CD4-positive, alpha-beta memory T cell (primary cell): ENCODE results near the gene DNER. TPM values are rescaled to one million over a fixed set of nuclear protein-coding genes. Genes with fewer than 3 reads are reported as not detected.

Experiments
- CTCF ChIA-PET: fragments of 350-600 bp; sonication (Branson Sonifier 250); formaldehyde crosslinking; loops from one replicate; lab custom pipeline; 2021; ENCODE audit warnings: inconsistent platforms; ENCODE audit not compliant: partially characterized antibody; lab: Charles Lee
- POLR2A ChIA-PET: fragments of 350-600 bp; sonication (Branson Sonifier 250); formaldehyde crosslinking; loops from one replicate; lab custom pipeline; 2021; ENCODE audit not compliant: partially characterized antibody; lab: Charles Lee
- DNase-seq, 5 donors: peaks; one replicate each; pipeline versions ENCODE4 v3.0.0 to v3.0.0-alpha.2; 2020 to 2022; ENCODE audit warnings: mixed read lengths in 1 of 5
- H3K27ac ChIP-seq: one replicate; pipeline ENCODE4 v1.7.0; 2013; ENCODE audit warnings: low read depth, low read length
- H3K27me3 ChIP-seq: 2 replicates; pipeline ENCODE4 v1.7.0; 2013; ENCODE audit warnings: mild to moderate bottlenecking, low read length, moderate library complexity; ENCODE audit not compliant: insufficient read depth
- H3K36me3 ChIP-seq: 2 replicates; pipeline ENCODE4 v1.7.0; 2013; ENCODE audit warnings: mild to moderate bottlenecking, low read length, moderate library complexity; ENCODE audit not compliant: insufficient read depth
- H3K4me1 ChIP-seq: 2 replicates; pipeline ENCODE4 v1.7.0; 2013; ENCODE audit warnings: mild to moderate bottlenecking, low read length, moderate library complexity; ENCODE audit not compliant: insufficient read depth
- H3K4me3 ChIP-seq, 2 donors: one replicate each; pipeline ENCODE4 v1.7.0; 2013; ENCODE audit warnings: low read length in 2 of 2, mild to moderate bottlenecking in 1 of 2
- H3K9me3 ChIP-seq, 2 donors: one replicate each; pipeline ENCODE4 v1.7.0; 2013; ENCODE audit warnings: low read length in 2 of 2, control low read depth in 1 of 2; ENCODE audit not compliant: control insufficient read depth in 1 of 2
- H3K27ac Mint-ChIP-seq, 7 donors: one replicate each; pipeline ENCODE4 v1.8.0; 2020 to 2021; ENCODE audit warnings: mixed read lengths in 7 of 7, mild to moderate bottlenecking in 6 of 7, inconsistent platforms in 3 of 7, moderate library complexity in 3 of 7
- H3K27me3 Mint-ChIP-seq, 2 donors: one replicate each; pipeline ENCODE4 v1.8.0; 2020 to 2021; ENCODE audit warnings: mixed read lengths in 2 of 2
- H3K36me3 Mint-ChIP-seq, 2 donors: one replicate each; pipeline ENCODE4 v1.8.0; 2020 to 2021; ENCODE audit warnings: mixed read lengths in 2 of 2, inconsistent platforms in 1 of 2, mild to moderate bottlenecking in 1 of 2
- H3K4me1 Mint-ChIP-seq, 4 donors: one replicate each; pipeline ENCODE4 v1.8.0; 2020 to 2021; ENCODE audit warnings: mixed read lengths in 4 of 4, mild to moderate bottlenecking in 1 of 4
- H3K4me3 Mint-ChIP-seq, 8 donors: one replicate each; pipeline ENCODE4 v1.8.0; 2020 to 2021; ENCODE audit warnings: mixed read lengths in 8 of 8, mild to moderate bottlenecking in 7 of 8, moderate library complexity in 6 of 8, inconsistent platforms in 3 of 8
- H3K9me3 Mint-ChIP-seq, 8 donors: one replicate each; pipeline ENCODE4 v1.8.0; 2020 to 2021; ENCODE audit warnings: mixed read lengths in 8 of 8, mild to moderate bottlenecking in 5 of 8, inconsistent platforms in 3 of 8, moderate library complexity in 1 of 8
- intact Hi-C: fragments of 100-400 bp; cut with micrococcal nuclease; formaldehyde crosslinking; loops from one replicate; pipeline ENCODE4 v1.15.1; 2023
- polyA plus RNA-seq, 2 donors: library from polyadenylated mRNA; unstranded; fragments of 300-500 nt; fragmentation: Illumina TruSeq; gene quantifications; one replicate each; pipeline ENCODE4 v1.2.3, GENCODE V29; 2021
- total RNA-seq, 2 experiments: library from RNA; stranded (reverse); gene quantifications; one replicate each; pipeline ENCODE4 v1.2.3, GENCODE V29; 2021

The DNER gene
- total and polyA plus RNA-seq, 4 experiments from 2014 or later = not detected

DNA sequence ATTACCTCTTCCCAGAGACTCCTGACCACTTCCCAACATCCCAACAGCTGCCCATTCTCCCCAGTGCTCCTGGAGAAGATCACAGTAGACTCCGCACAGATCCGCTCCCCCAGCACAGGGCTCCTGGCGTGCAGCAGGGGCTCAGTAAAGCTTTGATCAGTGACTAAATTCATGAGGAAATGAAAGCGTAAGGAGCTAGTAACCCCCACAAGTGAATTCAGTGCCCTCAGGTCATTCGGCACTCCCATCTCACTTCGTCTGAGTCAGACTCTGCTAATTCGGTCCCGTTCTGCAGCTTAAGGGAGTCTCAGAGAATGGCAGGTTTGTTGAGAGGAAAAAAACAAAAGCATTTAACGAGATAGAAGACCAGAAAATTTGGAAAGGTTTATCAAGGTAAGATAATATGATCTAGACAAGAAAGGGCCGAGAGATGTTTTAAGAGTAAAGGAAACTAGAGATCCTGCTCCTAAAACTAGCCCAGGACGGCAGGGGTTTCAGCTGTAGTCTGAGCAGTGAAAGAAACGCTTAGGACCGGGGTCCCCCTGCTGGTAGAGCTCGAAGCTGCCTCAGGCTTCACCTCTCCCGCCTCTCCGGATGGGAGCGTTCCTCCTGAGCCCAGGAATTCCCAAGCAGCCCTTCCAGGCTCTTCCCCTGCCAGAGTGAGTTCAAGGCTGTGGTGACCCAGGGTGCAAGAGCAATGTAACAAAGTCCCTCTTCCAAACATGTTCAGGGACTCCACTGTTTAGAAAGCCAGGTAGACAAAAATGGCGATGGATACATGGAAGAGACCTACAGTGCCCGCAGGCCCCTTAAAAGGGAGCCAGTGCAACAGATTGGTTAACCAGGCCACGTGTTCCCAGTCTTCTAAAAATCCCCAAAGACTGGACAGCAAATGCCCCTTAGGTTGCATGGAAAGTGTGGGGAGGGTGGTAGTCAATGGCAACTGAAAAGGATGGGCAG, 127.3 kb downstream of the DNER start:
- ChIA-PET POLR2A (no interaction called here), CTCF (no interaction called here)
- no peaks in the 10 kb centered on the region for H3K36me3 Mint-ChIP-seq
- Histone ChIP-seq H3K4me3 (no peak overlapping the region), H3K27ac (no peak overlapping the region), H3K9me3 (no peaks in the 10 kb centered on the region), H3K4me1 (no peaks in the 10 kb centered on the region), H3K36me3 (no peaks in the 10 kb centered on the region), H3K27me3 (no peaks in the 10 kb centered on the region)
- H3K27ac Mint-ChIP-seq = no peak overlapping the region
- DNase-seq = no peak
- H3K9me3 Mint-ChIP-seq = peaks cover 0 to 3% (median 0%) of the 10 kb centered on the region in 8 donors
- H3K4me1 Mint-ChIP-seq = peaks cover 0 to 3% (median 2%) of the 10 kb centered on the region in 4 donors
- intact Hi-C loops = loop anchor here (5.0 kb wide), 1 partner anchor 1695 kb away; no protein-coding TSS in a partner anchor
- peak overlapping the region in 1 of 8 donors; percentile 10 for H3K4me3 Mint-ChIP-seq
- peaks cover 6 to 10% of the 10 kb centered on the region in 2 donors for H3K27me3 Mint-ChIP-seq

DNA sequence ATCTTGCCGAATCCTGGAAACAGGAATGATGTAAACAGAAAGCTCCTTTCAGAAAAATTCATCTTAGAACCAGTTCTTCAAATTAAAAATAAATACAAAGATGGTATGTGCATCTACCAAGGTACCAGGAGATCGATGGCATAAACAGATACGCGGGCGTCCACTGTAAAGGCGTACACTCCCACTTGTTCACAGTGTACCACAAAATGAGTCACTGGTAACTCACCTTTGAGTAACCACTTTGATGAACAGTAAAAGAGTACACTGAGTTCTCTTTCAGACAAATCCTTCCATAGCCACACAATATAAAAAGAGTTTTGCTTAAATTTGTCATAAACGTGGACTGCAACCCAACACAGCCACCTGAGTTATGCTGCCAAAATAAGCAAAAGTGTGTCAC, 128.3 kb downstream of the DNER start:
- H3K4me3 ChIP-seq = no peak overlapping the region
- H3K27me3 ChIP-seq = no peaks in the 10 kb centered on the region
- Mint-ChIP-seq H3K27ac (no peak overlapping the region), H3K27me3 (peaks cover 6 to 12% of the 10 kb centered on the region in 2 donors), H3K36me3 (no peaks in the 10 kb centered on the region), H3K4me1 (peaks cover 0 to 3% (median 2%) of the 10 kb centered on the region in 4 donors), H3K9me3 (peaks cover 0 to 3% (median 0%) of the 10 kb centered on the region in 8 donors), H3K4me3 (no peak overlapping the region)
- DNase-seq = no peak
- intact Hi-C loops = loop anchor here (5.0 kb wide), 1 partner anchor 1694 kb away; no protein-coding TSS in a partner anchor
- ChIA-PET POLR2A (no interaction called here), CTCF (no interaction called here)
- H3K36me3 ChIP-seq = no peaks in the 10 kb centered on the region
- no peaks in the 10 kb centered on the region for H3K4me1 ChIP-seq
- no peak overlapping the region for H3K27ac ChIP-seq
- H3K9me3 ChIP-seq = no peaks in the 10 kb centered on the region

DNA sequence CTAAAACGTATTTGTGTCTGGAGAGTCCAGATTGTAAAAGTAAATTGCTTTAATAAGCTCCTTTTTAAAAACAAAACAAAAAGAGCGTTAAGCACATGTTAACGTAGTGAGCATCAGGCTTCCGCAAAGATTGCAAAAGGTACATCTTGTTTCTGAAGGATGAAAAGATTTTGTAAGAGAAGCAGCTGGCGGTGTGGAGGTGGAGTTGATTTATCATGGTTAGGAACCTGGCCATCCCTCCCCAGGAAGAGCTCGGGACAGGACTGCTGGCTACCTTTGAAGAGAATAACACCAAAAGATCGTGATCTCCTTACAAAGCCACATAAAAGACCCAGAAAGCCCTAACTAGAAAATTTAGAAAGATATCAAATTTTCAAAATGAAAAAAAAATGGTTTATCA, 132.2 kb downstream of the DNER start:
- H3K4me1 Mint-ChIP-seq = peaks cover 0 to 3% (median 2%) of the 10 kb centered on the region in 4 donors
- H3K4me3 ChIP-seq = no peak overlapping the region
- no peak overlapping the region for H3K4me3 Mint-ChIP-seq
- H3K9me3 ChIP-seq = no peaks in the 10 kb centered on the region
- H3K36me3 ChIP-seq = no peaks in the 10 kb centered on the region
- H3K27me3 Mint-ChIP-seq = peaks cover 10 to 24% of the 10 kb centered on the region in 2 donors
- ChIA-PET POLR2A (no interaction called here), CTCF (no interaction called here)
- no peaks in the 10 kb centered on the region for H3K4me1 ChIP-seq
- intact Hi-C loops = no loop called here
- no peaks in the 10 kb centered on the region for H3K27me3 ChIP-seq
- no peaks in the 10 kb centered on the region for H3K36me3 Mint-ChIP-seq
- no peak for DNase-seq
- H3K27ac Mint-ChIP-seq = no peak overlapping the region
- H3K27ac ChIP-seq = no peak overlapping the region
- peaks cover 0 to 2% (median 0%) of the 10 kb centered on the region in 8 donors for H3K9me3 Mint-ChIP-seq

DNA sequence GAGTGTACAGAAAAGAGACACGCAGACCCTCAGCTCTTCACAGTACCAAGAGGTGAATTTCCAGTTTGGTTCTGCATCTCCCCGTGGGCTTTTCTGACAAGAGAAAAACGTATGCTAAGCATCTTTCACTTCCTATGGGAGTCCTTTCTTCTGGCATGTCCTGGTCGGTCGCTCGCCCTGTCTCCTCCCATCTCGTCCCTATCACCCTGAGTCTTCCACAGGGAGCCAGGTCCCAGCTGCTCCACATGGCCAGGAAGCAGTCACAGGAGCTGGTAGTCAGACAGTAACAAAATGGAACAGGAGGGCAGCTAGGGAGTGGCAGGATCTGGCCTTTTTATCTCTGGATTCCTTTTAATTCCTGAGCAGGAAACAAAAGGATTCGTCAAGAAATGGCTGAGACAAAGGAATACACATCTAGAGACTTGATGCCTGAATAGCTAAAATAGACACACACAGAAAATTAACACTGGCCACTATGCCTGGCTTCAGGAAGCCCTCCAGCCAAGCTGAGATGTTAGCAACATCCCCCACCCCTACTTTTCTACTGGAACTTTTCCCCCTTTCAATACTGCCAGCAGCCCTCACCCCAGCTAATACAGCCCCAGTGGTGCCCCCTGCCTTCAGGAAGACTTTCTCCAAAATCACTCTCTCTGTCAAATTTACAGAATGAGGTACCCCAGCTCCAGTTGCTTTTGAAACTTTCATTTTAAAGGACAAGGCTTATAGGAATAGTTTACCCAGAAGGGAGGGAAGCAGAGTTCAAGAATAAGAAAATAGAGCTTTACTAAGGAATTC, 136.1 kb downstream of the DNER start:
- CTCF ChIA-PET = no interaction called here
- POLR2A ChIA-PET = no interaction called here
- Mint-ChIP-seq H3K9me3 (peaks cover 0 to 2% (median 0%) of the 10 kb centered on the region in 8 donors), H3K4me1 (no peaks in the 10 kb centered on the region), H3K4me3 (no peak overlapping the region), H3K27ac (no peak overlapping the region), H3K27me3 (peaks cover 9 to 24% of the 10 kb centered on the region in 2 donors), H3K36me3 (no peaks in the 10 kb centered on the region)
- intact Hi-C loops = no loop called here
- no peak overlapping the region for H3K4me3 ChIP-seq
- no peaks in the 10 kb centered on the region for H3K4me1 ChIP-seq
- H3K9me3 ChIP-seq = no peaks in the 10 kb centered on the region
- H3K36me3 ChIP-seq = no peaks in the 10 kb centered on the region
- H3K27ac ChIP-seq = no peak overlapping the region
- no peak for DNase-seq
- H3K27me3 ChIP-seq = no peaks in the 10 kb centered on the region

DNA sequence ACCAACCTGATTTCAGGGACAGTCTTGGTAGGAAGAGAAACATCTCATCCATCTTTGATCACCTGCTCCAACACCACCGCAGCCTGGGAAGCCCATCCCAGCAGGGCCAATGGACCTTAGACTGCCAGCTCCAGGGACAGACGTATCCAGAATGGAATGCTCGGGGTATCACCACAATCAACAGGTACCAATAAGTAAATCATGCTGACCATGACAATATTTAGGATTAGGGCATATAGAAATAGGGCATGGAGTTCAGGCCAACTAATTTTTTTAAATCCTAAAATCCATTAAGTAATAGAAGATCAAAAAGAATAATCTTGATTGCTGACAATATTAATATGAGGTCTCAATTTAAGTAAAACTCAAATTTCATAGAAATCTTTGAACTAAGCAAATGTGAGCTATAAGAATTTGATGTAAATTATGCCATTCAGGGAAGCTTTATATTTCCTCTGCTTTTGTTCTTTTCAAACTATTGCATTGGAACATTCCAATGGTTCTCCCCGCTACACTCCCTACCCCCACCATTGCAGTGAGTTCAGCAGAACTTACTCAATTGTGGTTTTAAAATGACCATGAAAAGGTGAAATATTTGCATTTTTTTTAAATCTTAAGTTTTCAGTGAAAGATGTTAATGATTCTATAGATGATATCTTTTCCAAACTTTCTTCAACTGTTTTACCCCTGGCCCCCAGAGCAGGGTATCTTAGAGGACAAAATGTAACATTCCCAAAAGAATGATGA, 138.6 kb downstream of the DNER start:
- POLR2A ChIA-PET = no interaction called here

DNA sequence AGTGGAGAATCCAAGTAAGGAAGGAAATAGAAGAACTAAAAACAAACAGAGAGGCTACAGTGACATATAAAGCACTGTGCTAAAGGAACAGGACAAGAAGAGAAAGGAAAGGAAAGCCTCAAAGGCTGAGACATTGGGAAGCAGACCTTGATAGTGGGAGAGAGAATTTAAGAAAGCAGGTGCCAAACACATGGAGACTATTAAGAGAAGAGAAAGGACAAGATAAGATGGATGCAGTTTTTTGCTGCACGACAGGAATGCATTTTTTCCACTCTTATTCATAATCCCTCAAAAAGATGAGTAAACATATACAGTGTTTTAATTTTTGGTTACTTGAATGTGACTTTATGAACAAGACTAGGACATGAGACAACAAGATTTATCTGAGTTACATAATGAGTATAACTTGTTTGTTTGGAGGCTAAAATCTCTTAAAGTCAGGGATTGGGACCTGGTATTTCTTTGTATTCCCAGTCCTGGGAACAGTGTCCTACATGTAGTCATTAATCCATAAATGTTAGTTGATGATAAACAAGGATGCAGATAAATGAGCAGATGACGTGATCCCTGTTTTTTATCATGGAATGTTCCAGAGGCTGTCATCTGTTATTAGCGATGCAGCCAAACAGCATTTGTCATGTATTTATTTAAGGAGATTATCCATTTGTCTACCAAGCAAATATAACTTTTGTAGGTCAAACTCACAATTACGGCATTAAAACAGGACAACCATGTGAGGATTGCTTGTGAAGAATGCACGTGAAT, 141.7 kb downstream of the DNER start:
- H3K4me1 Mint-ChIP-seq = no peaks in the 10 kb centered on the region
- no peaks in the 10 kb centered on the region for H3K9me3 ChIP-seq
- no peak overlapping the region for H3K4me3 Mint-ChIP-seq
- peaks cover 7 to 12% of the 10 kb centered on the region in 2 donors for H3K27me3 Mint-ChIP-seq
- H3K36me3 ChIP-seq = no peaks in the 10 kb centered on the region
- H3K27ac ChIP-seq = no peak overlapping the region
- POLR2A ChIA-PET = no interaction called here
- H3K9me3 Mint-ChIP-seq = no peaks in the 10 kb centered on the region
- DNase-seq = no peak
- no peak overlapping the region for H3K27ac Mint-ChIP-seq
- H3K4me1 ChIP-seq = no peaks in the 10 kb centered on the region
- peaks cover 6% of the 10 kb centered on the region for H3K27me3 ChIP-seq
- H3K36me3 Mint-ChIP-seq = no peaks in the 10 kb centered on the region
- CTCF ChIA-PET = no interaction called here
- intact Hi-C loops = no loop called here
- H3K4me3 ChIP-seq = no peak overlapping the region

More for the DNA sequence above, 138.6 kb downstream of the DNER start:
- H3K9me3 Mint-ChIP-seq = peaks cover 0 to 2% (median 0%) of the 10 kb centered on the region in 8 donors
- no peak overlapping the region for H3K27ac Mint-ChIP-seq
- H3K4me1 Mint-ChIP-seq = no peaks in the 10 kb centered on the region
- Histone ChIP-seq H3K4me3 (no peak overlapping the region), H3K27ac (no peak overlapping the region), H3K4me1 (no peaks in the 10 kb centered on the region), H3K27me3 (peaks cover 6% of the 10 kb centered on the region), H3K9me3 (no peaks in the 10 kb centered on the region), H3K36me3 (no peaks in the 10 kb centered on the region)
- CTCF ChIA-PET = no interaction called here
- H3K27me3 Mint-ChIP-seq = peaks cover 11 to 19% of the 10 kb centered on the region in 2 donors
- H3K36me3 Mint-ChIP-seq = no peaks in the 10 kb centered on the region
- no peak for DNase-seq
- no peak overlapping the region for H3K4me3 Mint-ChIP-seq
- intact Hi-C loops = no loop called here
